Duodenal mucosa (tissue), 2 donors: ENCODE data around the gene S100A14.

ENCODE experiments used
- H3K27ac ChIP-seq: one replicate; pipeline ENCODE4 v1.7.0; 2013; ENCODE audit warnings: low read depth, low read length
- H3K27me3 ChIP-seq, 2 donors: one replicate each; pipeline ENCODE4 v1.7.0; 2013; ENCODE audit warnings: low read length in 2 of 2, control low read depth in 1 of 2; ENCODE audit not compliant: insufficient read depth in 2 of 2, control insufficient read depth in 1 of 2
- H3K36me3 ChIP-seq, 2 donors: one replicate each; pipeline ENCODE4 v1.7.0; 2013; ENCODE audit warnings: low read length in 2 of 2, control low read depth in 1 of 2; ENCODE audit not compliant: insufficient read depth in 2 of 2, control insufficient read depth in 1 of 2
- H3K4me1 ChIP-seq, 2 donors: one replicate each; pipeline ENCODE4 v1.7.0; 2013; ENCODE audit warnings: low read length in 2 of 2, control low read depth in 1 of 2; ENCODE audit not compliant: insufficient read depth in 2 of 2, control insufficient read depth in 1 of 2
- H3K4me3 ChIP-seq, 2 donors: one replicate each; pipeline ENCODE4 v1.7.0; 2013; ENCODE audit warnings: low read length in 2 of 2, low read depth in 1 of 2
- H3K9ac ChIP-seq, 2 donors: one replicate each; pipeline ENCODE4 v1.7.0; 2013; ENCODE audit warnings: low read length in 2 of 2, low read depth in 1 of 2
- H3K9me3 ChIP-seq, 2 donors: one replicate each; pipeline ENCODE4 v1.7.0; 2013; ENCODE audit warnings: low read length in 2 of 2, control low read depth in 1 of 2; ENCODE audit not compliant: control insufficient read depth in 1 of 2

The S100A14 gene

GRCh38 chr1:153651771-153652170, 35.6 kb upstream of the S100A14 start:
- Histone ChIP-seq H3K4me3 (no peak overlapping the region), H3K27ac (no peak overlapping the region), H3K9me3 (no peaks in the 10 kb centered on the region), H3K9ac (no peak overlapping the region), H3K27me3 (no peaks in the 10 kb centered on the region), H3K4me1 (peaks cover 3 to 8% of the 10 kb centered on the region in 2 donors), H3K36me3 (no peaks in the 10 kb centered on the region)

DNA sequence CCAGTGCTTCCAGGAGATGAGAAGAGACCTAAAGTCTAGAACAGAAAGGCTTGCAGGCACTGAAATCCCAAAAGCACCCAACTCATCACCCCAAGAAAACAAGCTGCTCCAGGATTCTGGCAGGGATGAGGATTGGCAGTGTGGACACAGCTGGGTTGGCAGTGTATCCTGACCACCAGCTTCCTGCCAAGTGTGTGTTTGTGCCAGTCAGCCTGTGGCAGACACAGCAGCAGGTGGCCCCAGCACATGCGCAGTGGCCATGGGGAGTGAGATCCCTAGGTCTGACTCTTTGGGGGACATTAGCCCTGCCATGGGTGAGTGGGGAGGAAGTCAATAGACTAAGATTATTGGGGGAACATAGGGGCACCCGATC, 33.7 kb upstream of the S100A14 start:
- H3K27me3 ChIP-seq: no peaks in the 10 kb centered on the region
- H3K27ac ChIP-seq: no peak overlapping the region
- no peak overlapping the region for H3K4me3 ChIP-seq
- peaks cover 13 to 19% of the 10 kb centered on the region in 2 donors for H3K36me3 ChIP-seq
- H3K9me3 ChIP-seq: no peaks in the 10 kb centered on the region
- no peak overlapping the region for H3K9ac ChIP-seq
- H3K4me1 ChIP-seq: peaks cover 3 to 8% of the 10 kb centered on the region in 2 donors

DNA sequence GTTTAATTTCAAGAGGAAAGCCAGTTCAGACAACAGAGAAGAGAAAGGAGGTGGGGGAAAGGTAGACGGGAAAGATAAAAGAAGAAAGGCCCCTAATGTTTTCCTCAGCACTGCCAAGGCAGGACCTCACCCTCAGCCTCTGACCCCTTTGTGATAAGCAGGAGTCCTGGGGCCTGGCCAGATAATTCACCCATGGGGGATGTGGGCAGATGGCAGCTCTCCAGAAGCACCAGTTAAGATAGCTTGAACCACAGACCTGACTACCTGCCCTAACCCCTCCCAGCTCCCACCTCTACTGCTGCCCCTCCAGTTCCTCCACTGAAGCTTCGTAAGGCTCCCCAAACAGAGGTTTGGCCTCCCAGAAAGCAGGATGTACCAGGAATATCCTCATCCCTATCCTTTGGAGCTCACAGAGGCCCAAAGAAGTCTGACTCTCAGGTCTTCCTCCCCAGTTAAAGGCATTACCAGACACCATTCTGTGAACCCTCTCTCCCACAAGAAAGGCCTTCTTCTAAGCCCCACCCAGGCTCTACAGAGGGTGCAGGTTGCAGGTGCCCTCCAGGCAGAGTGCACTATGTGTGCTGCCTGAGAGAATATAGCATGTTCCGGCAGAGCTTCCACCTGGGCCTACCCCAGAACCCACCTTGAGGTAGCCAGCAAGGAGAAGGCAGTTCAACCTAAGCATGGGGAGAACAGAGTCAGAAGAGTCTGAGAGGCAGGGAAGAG, 33.2 kb upstream of the S100A14 start:
- H3K4me3 ChIP-seq: no peak overlapping the region
- H3K27ac ChIP-seq: no peak overlapping the region
- peaks cover 14 to 25% of the 10 kb centered on the region in 2 donors for H3K36me3 ChIP-seq
- no peaks in the 10 kb centered on the region for H3K27me3 ChIP-seq
- peaks cover 3 to 8% of the 10 kb centered on the region in 2 donors for H3K4me1 ChIP-seq
- H3K9ac ChIP-seq: no peak overlapping the region
- no peaks in the 10 kb centered on the region for H3K9me3 ChIP-seq

GRCh38 chr1:153648000-153648643, 32.0 kb upstream of the S100A14 start:
- H3K27ac ChIP-seq: no peak overlapping the region
- H3K4me1 ChIP-seq: peaks cover 3 to 15% of the 10 kb centered on the region in 2 donors
- H3K9me3 ChIP-seq: no peaks in the 10 kb centered on the region

DNA sequence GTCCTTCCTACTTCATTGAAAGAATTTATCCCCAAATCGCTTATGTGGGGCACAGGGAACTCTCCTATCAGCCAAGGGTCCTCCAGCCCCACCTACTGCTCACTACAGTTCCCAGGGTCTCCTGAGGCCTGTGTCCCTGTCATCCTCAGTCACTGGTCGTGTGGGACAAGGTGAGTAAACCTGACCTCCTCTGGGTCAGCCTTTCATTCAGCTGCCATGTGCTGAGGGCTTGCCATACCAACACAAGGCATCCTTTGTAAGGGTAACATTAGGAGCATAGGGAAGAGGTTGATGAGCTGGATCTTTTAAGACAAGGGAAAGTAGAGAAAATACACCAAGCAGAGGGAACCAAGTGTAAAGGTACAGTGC, 31.2 kb upstream of the S100A14 start:
- no peaks in the 10 kb centered on the region for H3K27me3 ChIP-seq
- no peaks in the 10 kb centered on the region for H3K9me3 ChIP-seq
- H3K9ac ChIP-seq: no peak overlapping the region
- no peak overlapping the region for H3K27ac ChIP-seq
- peaks cover 0 to 15% of the 10 kb centered on the region in 2 donors for H3K4me1 ChIP-seq
- no peak overlapping the region for H3K4me3 ChIP-seq
- H3K36me3 ChIP-seq: peaks cover 33 to 44% of the 10 kb centered on the region in 2 donors

More at GRCh38 chr1:153648000-153648643, 32.0 kb upstream of the S100A14 start:
- H3K9ac ChIP-seq: no peak overlapping the region
- H3K27me3 ChIP-seq: no peaks in the 10 kb centered on the region
- no peak overlapping the region for H3K4me3 ChIP-seq
- H3K36me3 ChIP-seq: peaks cover 25 to 36% of the 10 kb centered on the region in 2 donors

DNA sequence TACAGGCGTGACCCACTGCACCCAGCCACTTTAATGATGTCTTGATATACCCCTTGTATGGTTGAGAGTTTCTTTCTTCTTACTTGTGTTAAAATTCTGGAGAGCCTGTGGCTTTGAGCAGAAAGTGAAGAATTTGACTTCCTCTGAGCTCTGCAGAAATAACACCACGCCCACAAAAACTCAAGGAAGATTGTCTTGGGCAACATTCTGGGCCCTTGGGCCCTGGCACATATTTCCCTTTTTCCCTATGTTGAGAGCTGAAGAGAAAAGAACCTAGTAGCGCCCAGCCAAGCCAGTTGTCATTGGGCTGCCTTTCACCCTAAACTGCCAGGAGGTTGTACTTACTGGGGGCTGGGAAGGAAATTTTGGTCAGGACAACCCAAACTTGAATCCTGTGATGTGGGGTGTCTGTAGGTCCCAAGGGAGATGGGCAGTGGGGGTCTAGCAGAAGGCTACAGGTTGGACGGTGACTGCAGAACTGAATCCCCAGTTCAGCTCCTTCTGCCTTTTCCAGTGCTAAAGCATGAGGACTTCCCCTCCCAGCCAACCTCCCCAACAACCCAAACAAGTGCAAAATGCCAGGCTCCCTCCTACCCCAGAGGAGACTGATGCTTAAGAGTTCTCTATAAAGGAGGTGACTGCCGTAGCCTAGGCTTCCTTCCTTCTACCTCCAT, 30.7 kb upstream of the S100A14 start:
- H3K9me3 ChIP-seq: no peaks in the 10 kb centered on the region
- H3K27ac ChIP-seq: no peak overlapping the region
- H3K4me3 ChIP-seq: no peak overlapping the region
- peaks cover 39 to 49% of the 10 kb centered on the region in 2 donors for H3K36me3 ChIP-seq
- peaks cover 0 to 15% of the 10 kb centered on the region in 2 donors for H3K4me1 ChIP-seq
- no peak overlapping the region for H3K9ac ChIP-seq
- no peaks in the 10 kb centered on the region for H3K27me3 ChIP-seq

GRCh38 chr1:153643816-153644215, 27.7 kb upstream of the S100A14 start:
- Histone ChIP-seq H3K36me3 (peaks cover 58 to 77% of the 10 kb centered on the region in 2 donors), H3K4me1 (peaks cover 0 to 15% of the 10 kb centered on the region in 2 donors), H3K27ac (no peak overlapping the region), H3K9ac (no peak overlapping the region), H3K4me3 (no peak overlapping the region), H3K9me3 (no peaks in the 10 kb centered on the region), H3K27me3 (no peaks in the 10 kb centered on the region)

GRCh38 chr1:153643100-153643499, 27.0 kb upstream of the S100A14 start:
- H3K9me3 ChIP-seq: no peaks in the 10 kb centered on the region
- peaks cover 64 to 84% of the 10 kb centered on the region in 2 donors for H3K36me3 ChIP-seq
- no peak overlapping the region for H3K9ac ChIP-seq
- peaks cover 1 to 19% of the 10 kb centered on the region in 2 donors for H3K4me1 ChIP-seq
- H3K4me3 ChIP-seq: no peak overlapping the region
- no peak overlapping the region for H3K27ac ChIP-seq
- H3K27me3 ChIP-seq: no peaks in the 10 kb centered on the region

- Histone ChIP-seq H3K9ac (no peak overlapping the region), H3K36me3 (peaks cover 69 to 94% of the 10 kb centered on the region in 2 donors), H3K4me1 (peaks cover 6 to 27% of the 10 kb centered on the region in 2 donors)
These were observed 26.0 kb upstream of the S100A14 start for GRCh38 chr1:153642161-153642560.

DNA sequence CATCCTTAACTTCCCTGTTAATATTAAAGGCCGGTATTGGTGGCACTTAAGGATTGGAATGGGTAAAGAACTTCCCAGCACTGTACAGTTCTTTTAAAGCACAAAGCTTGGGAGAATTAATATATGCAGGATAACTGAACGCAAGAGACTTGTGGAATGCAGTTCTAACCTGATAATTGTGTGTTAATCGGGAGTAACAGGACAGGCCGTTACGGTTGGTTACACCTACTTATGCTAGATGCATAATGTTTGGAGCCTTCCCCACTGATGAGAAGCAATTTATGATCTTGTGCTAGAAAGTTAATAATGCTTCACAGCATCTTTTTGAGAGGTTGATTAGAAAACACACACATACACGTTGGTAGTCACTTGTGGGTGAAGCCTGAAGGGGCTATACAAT, 24.7 kb upstream of the S100A14 start:
- Histone ChIP-seq H3K9me3 (no peaks in the 10 kb centered on the region), H3K27ac (no peak overlapping the region), H3K4me3 (no peak overlapping the region), H3K4me1 (peaks cover 15 to 36% of the 10 kb centered on the region in 2 donors), H3K27me3 (no peaks in the 10 kb centered on the region), H3K36me3 (peaks cover 75 to 96% of the 10 kb centered on the region in 2 donors), H3K9ac (no peak overlapping the region)

More at GRCh38 chr1:153642161-153642560, 26.0 kb upstream of the S100A14 start:
- no peak overlapping the region for H3K27ac ChIP-seq
- no peak overlapping the region for H3K4me3 ChIP-seq
- no peaks in the 10 kb centered on the region for H3K9me3 ChIP-seq
- no peaks in the 10 kb centered on the region for H3K27me3 ChIP-seq
